Measurements from ENCODE around the gene SPTBN4.

- no peak for TF ChIP-seq CTCF (IDR thresholded peaks at IDR 0.05; ENCODE audit: low read length)
- TF ChIP-seq EZH2phosphoT487 (IDR thresholded peaks at IDR 0.05; ENCODE audit: low read length) = no peak
These were observed 154.5 kb downstream of the SPTBN4 start for GRCh38 chr19:40621283-40621682.

All from MM.1S (cell line).